Cardiac fibroblast (primary cell): ENCODE results near the gene IL1RAPL2.

Experiments
- DNase-seq, 2 donors: peaks; one replicate each; pipeline versions ENCODE4 v3.0.0 to v3.0.0-alpha.2; 2010; ENCODE audit warnings: low read depth in 2 of 2
- H3K4me3 ChIP-seq, 2 donors: replicated peaks in 1 of 2; 1 replicate in 1 of 2; 2 replicates in 1 of 2; pipeline ENCODE4 v1.5.1; 2011; ENCODE audit warnings: low read depth in 2 of 2, low read length in 2 of 2, mild to moderate bottlenecking in 2 of 2, moderate library complexity in 1 of 2
- TF ChIP-seq, protein P1 (sequence below): IDR thresholded peaks from one replicate; pipeline ENCODE4 v1.5.1; 2011; ENCODE audit warnings: low read depth, mild to moderate bottlenecking, low read length, inconsistent platforms

The IL1RAPL2 gene

DNA sequence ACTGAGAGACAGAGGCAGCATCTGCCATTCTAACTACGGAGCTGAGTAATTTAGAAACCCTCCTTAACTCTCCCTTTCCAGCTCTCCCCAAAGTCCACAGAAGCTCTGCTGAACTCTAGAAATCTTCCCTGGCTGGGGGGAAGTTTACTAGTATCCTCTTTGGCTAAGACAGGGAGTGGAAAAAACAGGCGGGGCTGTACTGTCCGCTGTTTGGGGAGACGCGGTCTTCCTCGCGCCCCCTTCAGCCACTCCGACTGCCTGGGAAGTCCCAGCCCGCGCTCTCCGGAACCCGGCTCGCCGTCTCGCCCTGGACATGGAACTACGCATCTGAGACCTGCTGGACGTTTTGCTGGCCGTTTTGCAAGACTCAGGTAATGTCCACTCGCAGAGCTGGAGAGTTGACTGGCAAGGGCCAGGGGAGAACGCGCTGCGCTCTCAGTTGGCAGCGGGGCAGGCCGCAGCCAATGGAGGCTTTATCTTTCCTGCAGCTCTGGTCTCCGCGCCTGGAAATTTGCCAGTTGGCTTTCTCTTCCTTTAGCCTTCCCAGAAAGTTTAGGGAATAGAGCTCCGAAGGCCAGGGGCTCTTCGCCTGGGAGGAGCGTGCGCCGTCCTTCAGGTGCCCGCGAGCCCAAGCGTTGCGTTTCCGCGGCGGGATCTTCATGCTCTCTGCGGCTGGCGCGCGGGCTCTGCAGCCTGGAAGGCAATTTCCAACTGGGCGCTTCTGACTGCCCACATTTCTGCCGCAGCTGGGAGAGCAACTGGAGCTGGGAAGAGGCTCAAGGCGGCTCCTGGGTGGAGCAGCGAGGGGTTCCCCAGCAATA is 892 bp downstream of the IL1RAPL2 start:
- peak in 1 of 2 donors; percentile 0 for DNase-seq
- H3K4me3 ChIP-seq = no peak overlapping the region
- TF ChIP-seq, protein P1, sequence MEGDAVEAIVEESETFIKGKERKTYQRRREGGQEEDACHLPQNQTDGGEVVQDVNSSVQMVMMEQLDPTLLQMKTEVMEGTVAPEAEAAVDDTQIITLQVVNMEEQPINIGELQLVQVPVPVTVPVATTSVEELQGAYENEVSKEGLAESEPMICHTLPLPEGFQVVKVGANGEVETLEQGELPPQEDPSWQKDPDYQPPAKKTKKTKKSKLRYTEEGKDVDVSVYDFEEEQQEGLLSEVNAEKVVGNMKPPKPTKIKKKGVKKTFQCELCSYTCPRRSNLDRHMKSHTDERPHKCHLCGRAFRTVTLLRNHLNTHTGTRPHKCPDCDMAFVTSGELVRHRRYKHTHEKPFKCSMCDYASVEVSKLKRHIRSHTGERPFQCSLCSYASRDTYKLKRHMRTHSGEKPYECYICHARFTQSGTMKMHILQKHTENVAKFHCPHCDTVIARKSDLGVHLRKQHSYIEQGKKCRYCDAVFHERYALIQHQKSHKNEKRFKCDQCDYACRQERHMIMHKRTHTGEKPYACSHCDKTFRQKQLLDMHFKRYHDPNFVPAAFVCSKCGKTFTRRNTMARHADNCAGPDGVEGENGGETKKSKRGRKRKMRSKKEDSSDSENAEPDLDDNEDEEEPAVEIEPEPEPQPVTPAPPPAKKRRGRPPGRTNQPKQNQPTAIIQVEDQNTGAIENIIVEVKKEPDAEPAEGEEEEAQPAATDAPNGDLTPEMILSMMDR = no peak

DNA sequence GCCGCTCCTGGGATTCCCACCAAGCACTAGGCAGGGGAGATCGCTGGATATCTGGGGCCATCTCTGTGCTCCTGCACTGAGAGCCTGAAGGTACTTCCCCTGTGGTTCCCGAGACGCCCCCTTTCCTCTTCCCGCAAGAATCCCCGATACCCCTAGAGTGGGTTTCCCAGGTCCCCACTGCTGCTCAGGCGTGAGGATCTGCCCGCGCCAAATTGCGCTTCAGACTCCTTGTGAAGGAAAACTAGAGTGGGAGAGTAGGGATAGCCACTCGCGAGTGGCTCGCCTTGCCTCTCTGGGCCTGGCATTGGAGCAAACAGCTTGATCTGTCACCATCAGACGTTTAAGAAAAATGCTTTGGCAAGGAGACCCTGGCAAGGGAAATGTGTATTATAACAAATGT is 1.5 kb downstream of the IL1RAPL2 start:
- TF ChIP-seq, protein P1 = no peak
- DNase-seq = no peak
- no peak overlapping the region for H3K4me3 ChIP-seq

DNA sequence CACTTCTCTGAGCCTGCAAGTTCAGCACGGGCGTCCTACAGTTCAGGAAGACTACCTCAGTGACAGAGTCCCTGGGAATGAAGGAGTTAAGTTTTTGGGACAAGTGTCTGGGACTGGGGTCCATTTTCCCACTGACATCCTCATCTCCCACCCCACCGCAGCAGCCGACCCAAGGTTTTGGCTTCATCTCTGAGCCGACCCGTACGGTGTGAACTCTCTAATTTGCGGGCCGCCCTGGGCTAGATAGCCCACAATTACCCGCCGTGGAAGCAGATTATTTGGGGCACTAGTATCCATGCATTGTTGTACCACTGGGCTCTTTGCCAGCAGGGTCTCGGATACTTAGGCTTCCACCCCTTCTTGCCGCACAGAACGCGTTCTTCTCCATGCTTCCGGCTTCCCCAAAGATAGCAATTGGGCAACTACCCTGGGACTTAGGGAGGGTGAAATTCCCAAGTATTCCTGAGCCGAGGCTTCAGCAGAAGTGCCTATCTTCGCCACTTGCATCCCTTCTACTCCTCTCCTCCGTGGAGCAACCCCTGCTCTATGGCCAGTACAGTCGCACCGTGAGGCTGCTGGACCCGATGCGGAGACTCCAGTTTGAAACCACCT is 2.4 kb downstream of the IL1RAPL2 start:
- DNase-seq = no peak
- TF ChIP-seq, protein P1 = no peak
- no peak overlapping the region for H3K4me3 ChIP-seq

DNA sequence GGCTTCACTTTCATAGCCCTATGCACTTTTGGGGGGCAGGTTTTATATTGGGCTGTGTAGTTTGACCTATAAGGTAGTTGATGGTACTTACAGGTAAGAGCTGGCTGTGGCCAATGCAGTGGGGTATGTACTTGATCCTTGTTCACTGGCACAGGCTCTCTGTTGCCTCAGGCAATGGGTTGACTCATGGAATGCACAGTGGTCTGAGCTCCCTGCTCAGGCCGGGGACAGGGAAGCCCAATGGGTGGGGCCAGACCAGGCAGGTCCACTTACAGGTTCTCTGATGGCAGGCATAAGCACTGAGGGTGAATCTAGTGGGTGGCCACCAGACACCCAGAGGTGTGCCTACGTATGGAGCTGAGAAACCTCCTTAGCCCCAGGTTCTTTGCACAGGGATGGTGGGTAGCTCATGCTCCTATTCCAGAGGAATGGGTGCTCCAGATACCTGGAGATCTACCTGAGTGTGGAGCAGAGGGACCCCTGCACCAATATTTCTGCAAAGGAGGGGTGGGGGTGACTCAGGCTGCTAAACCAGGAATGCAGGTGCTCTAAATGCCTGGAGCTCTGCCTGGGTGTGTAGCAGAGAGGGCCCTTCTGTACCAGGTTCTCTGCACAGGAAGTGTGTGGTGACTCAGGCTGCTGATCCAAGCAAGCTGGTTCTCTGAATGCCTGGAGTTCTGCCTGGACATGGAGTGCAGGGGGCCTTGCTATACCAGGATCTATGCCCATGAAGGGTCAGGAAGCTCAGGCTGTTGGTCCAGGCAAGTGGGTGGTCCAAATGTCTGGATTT is 52.3 kb downstream of the IL1RAPL2 start:
- TF ChIP-seq, protein P1 = no peak
- no peak for DNase-seq
- no peak overlapping the region for H3K4me3 ChIP-seq

DNA sequence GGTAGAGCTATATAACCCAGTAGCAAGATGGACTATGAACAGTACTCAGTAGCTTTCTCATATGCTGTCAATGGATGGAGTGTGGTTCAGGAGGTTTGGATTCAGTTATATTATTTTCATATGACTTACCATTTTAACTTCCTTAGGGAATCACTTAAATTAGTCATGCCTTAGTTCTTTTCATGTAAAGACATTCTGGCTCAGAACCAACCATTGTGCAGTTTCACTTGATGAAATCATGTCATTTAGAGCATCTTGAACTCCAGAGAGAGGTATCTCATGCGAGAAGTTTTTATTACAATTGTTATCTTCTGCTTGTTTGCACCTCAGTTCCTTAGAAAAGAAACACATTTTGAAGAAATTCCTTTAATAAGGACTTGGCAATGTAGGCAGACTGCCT is 55.8 kb downstream of the IL1RAPL2 start:
- TF ChIP-seq, protein P1 = no peak
- DNase-seq = no peak
- H3K4me3 ChIP-seq = no peak overlapping the region

DNA sequence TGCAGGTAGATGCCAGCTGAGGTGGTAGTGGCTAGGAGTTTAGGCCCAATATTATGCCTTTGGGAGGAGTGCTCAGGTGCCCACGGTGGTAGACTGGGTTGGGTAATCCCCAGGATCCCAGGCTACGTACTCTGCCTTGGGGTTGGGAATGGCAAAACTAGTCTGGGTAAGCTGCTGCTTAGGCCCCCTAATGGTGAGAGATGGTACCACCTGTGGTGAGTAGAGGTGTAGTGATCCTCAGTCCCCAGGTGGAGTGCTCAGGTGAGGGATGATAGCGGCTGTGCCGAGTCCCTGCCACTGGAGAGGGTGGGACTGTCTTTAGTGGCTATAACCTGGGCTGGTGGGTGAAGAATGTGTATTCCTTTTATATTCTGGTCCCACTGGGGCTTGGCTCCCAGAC is 75.2 kb downstream of the IL1RAPL2 start:
- no peak overlapping the region for H3K4me3 ChIP-seq
- TF ChIP-seq, protein P1 = no peak
- no peak for DNase-seq
